ENCODE data around the gene MEGF9.
"Not testable (repeated sequence)": the region's sequence is repeated elsewhere in the genome, so short reads cannot be mapped to it uniquely, and the experiment has no call there.

The MEGF9 gene

GRCh38 chr9:120556775-120557174 is 157.5 kb downstream of the MEGF9 start:
- no peaks in the 10 kb centered on the region for H3K36me3 ChIP-seq (ENCODE audit: control insufficient read depth, insufficient read depth, low read length)
- no peaks in the 10 kb centered on the region for H3K27me3 ChIP-seq (ENCODE audit: control insufficient read depth, insufficient read depth, low read length)
- no peaks in the 10 kb centered on the region for H3K9me3 ChIP-seq (ENCODE audit: control insufficient read depth, low read length)
- H3K9ac ChIP-seq (ENCODE audit: low read length) = no peak overlapping the region
- H3K4me3 ChIP-seq (ENCODE audit: low read length) = no peak overlapping the region
- H3K4me1 ChIP-seq (ENCODE audit: control insufficient read depth, insufficient read depth, low read length) = no peaks in the 10 kb centered on the region

- H3K4me3 ChIP-seq (ENCODE audit: low read length) = no peak overlapping the region
- H3K9ac ChIP-seq (ENCODE audit: low read length) = no peak overlapping the region
- H3K36me3 ChIP-seq (ENCODE audit: control insufficient read depth, insufficient read depth, low read length) = no peaks in the 10 kb centered on the region
- no peaks in the 10 kb centered on the region for H3K4me1 ChIP-seq (ENCODE audit: control insufficient read depth, insufficient read depth, low read length)
- no peaks in the 10 kb centered on the region for H3K9me3 ChIP-seq (ENCODE audit: control insufficient read depth, low read length)
- H3K27me3 ChIP-seq (ENCODE audit: control insufficient read depth, insufficient read depth, low read length) = no peaks in the 10 kb centered on the region
Observed at GRCh38 chr9:120555839-120556238, 158.4 kb downstream of the MEGF9 start.

GRCh38 chr9:120552210-120552704 is 162.0 kb downstream of the MEGF9 start:
- H3K4me3 ChIP-seq (ENCODE audit: low read length); H3K9me3 ChIP-seq (ENCODE audit: control insufficient read depth, low read length); H3K27me3 ChIP-seq (ENCODE audit: control insufficient read depth, insufficient read depth, low read length); H3K9ac ChIP-seq (ENCODE audit: low read length); H3K4me1 ChIP-seq (ENCODE audit: control insufficient read depth, insufficient read depth, low read length); H3K36me3 ChIP-seq (ENCODE audit: control insufficient read depth, insufficient read depth, low read length): not testable (repeated sequence)
